Activated T-cell treated with anti-CD3 and anti-CD28 coated beads, Interleukin-2, amount 50 U/mL, for 72 hours (primary cell): ENCODE measurements around the gene ATP8A1. TPM values are rescaled to one million over a fixed set of nuclear protein-coding genes. Genes with fewer than 3 reads are reported as not detected.

Experiments used
- ATAC-seq, 2 donors: fragments of 150-1000 bp; cut with Tn5 transposase; replicated peaks in 1 of 2; 2 replicates each; pipeline ENCODE4 v1.10.0; 2021; ENCODE audit warnings: moderate library complexity in 2 of 2, mild to moderate bottlenecking in 1 of 2
- DNase-seq, 2 donors: peaks; one replicate each; pipeline ENCODE4 v3.0.0; 2021 to 2022; ENCODE audit warnings: mixed read lengths in 1 of 2
- H3K27ac Mint-ChIP-seq: one replicate; pipeline ENCODE4 v1.8.0; 2022; ENCODE audit warnings: mild to moderate bottlenecking, moderate library complexity, mixed read lengths
- H3K27me3 Mint-ChIP-seq: one replicate; pipeline ENCODE4 v1.8.0; 2022; ENCODE audit warnings: low read depth, mixed read lengths
- H3K36me3 Mint-ChIP-seq, 2 donors: one replicate each; pipeline ENCODE4 v1.8.0; 2022; ENCODE audit warnings: mixed read lengths in 2 of 2, mild to moderate bottlenecking in 1 of 2; ENCODE audit not compliant: insufficient read depth in 2 of 2
- H3K4me1 Mint-ChIP-seq: one replicate; pipeline ENCODE4 v1.8.0; 2022; ENCODE audit warnings: low read depth, mixed read lengths
- H3K4me3 Mint-ChIP-seq, 2 donors: one replicate each; pipeline ENCODE4 v1.8.0; 2022; ENCODE audit warnings: mild to moderate bottlenecking in 2 of 2, mixed read lengths in 2 of 2, moderate library complexity in 2 of 2
- H3K9me3 Mint-ChIP-seq, 2 donors: one replicate each; pipeline ENCODE4 v1.8.0; 2022; ENCODE audit warnings: mixed read lengths in 2 of 2
- total RNA-seq, 2 donors: library from RNA; stranded (reverse); gene quantifications; one replicate each; pipeline ENCODE4 v1.2.3, GENCODE V29; 2022

ATP8A1 gene
- total RNA-seq, 2 donors from 2014 or later = 51.7 to 55.9 TPM

DNA sequence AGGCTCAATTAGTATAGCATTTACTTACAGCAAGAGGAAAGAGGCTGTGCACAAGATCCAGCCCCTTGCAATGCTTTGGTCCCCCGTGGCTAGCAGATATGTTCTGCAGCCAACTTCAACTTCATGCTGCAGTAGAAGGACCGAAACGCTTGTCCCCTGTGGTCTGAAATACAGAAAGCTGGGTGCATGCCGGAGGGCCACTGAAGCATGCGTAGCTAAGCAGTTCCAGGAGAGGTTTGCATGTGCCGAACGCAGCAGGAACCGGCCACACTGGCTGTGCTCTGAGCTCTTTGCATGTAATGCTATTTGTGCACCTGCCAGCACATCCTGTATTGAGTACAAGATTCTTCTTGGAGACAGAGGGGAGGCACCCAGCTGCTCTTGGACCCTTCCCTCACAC lies 295.4 kb downstream of the ATP8A1 start:
- no peak for DNase-seq
- Mint-ChIP-seq H3K27ac (no peak overlapping the region), H3K4me3 (no peak overlapping the region), H3K36me3 (no peaks in the 10 kb centered on the region), H3K27me3 (peaks cover 13% of the 10 kb centered on the region), H3K9me3 (no peaks in the 10 kb centered on the region), H3K4me1 (no peaks in the 10 kb centered on the region)
- no peak for ATAC-seq

DNA sequence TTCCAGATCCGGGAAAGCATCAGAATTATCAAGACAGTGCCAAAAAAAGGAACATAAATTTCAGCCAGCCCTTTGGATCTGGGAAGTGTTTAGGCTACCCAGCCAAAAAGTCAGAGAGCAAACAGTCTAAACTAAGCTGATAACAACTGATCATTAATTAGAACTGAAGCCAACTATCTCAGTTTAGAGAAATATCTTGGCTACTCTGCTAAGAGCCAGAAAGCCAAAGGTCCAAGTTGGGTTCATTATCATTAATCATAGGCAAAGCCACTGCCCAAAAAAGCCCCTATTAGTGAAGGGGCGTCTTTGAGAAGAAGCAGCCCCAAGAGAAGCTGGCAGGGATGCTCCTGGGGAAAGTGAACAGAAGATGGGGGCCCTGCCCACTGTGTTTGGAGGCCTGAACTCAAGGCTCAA lies 296.6 kb downstream of the ATP8A1 start:
- H3K4me3 Mint-ChIP-seq = no peak overlapping the region
- peaks cover 24% of the 10 kb centered on the region for H3K27me3 Mint-ChIP-seq
- no peaks in the 10 kb centered on the region for H3K9me3 Mint-ChIP-seq
- H3K36me3 Mint-ChIP-seq = no peaks in the 10 kb centered on the region
- no peak for ATAC-seq
- no peaks in the 10 kb centered on the region for H3K4me1 Mint-ChIP-seq
- DNase-seq = no peak
- no peak overlapping the region for H3K27ac Mint-ChIP-seq

- Mint-ChIP-seq H3K27me3 (peaks cover 30% of the 10 kb centered on the region), H3K9me3 (no peaks in the 10 kb centered on the region), H3K4me3 (no peak overlapping the region), H3K4me1 (no peaks in the 10 kb centered on the region), H3K27ac (no peak overlapping the region), H3K36me3 (no peaks in the 10 kb centered on the region)
- DNase-seq = no peak
- ATAC-seq = no peak
Observed at GRCh38 chr4:42359711-42360110, 297.2 kb downstream of the ATP8A1 start.

Other genes with a start within 250 kb of the ATP8A1 start
- under 1 TPM in 1 of 2 donors, not detected in 1; 0.24 TPM for gene GRXCR1, start 235.6 kb upstream of the ATP8A1 start, total RNA-seq